Posterior vena cava (tissue), 2 donors: ENCODE measurements around the gene DNAJB5. TPM values are rescaled to one million over a fixed set of nuclear protein-coding genes. Genes with fewer than 3 reads are reported as not detected.

ENCODE experiments used
- DNase-seq: peaks from one replicate; pipeline ENCODE4 v3.0.0-alpha.2; 2020; ENCODE audit warnings: low spot score
- intact Hi-C, 2 donors: fragments of 100-400 bp; cut with DNase I; formaldehyde crosslinking; loops; one replicate each; pipeline versions ENCODE4 v1.14.1 to v1.14.2; 2022 to 2023
- total RNA-seq, 2 donors: library from RNA; stranded (reverse); fragmentation: NEBNext Ultra II Directional; extraction: Animal tissue kit (Norgen Biotek cat#: 25700); gene quantifications; one replicate each; pipeline ENCODE4 v1.2.1, GENCODE V29; 2021
- donor health status: DM: yes; HTN: yes; CAD: no.
- donor health status: DM: yes; HTN: yes; CAD: no.

The DNAJB5 gene
- total RNA-seq, 2 donors from 2014 or later, result 68.7 to 82.2 TPM

GRCh38 chr9:34980181-34980761 lies 9.3 kb upstream of the DNAJB5 start:
- peak; percentile 29 for DNase-seq
- intact Hi-C loops, result loop anchor here in 1 of 2 donors (10.0 kb wide), 1 partner anchor 1905 kb away; no protein-coding TSS in a partner anchor

- no peak for DNase-seq
- intact Hi-C loops, result loop anchor here in 1 of 2 donors (10.0 kb wide), 1 partner anchor 1902 kb away; no protein-coding TSS in a partner anchor
These were observed 7.2 kb upstream of the DNAJB5 start for GRCh38 chr9:34982361-34982760.

DNA sequence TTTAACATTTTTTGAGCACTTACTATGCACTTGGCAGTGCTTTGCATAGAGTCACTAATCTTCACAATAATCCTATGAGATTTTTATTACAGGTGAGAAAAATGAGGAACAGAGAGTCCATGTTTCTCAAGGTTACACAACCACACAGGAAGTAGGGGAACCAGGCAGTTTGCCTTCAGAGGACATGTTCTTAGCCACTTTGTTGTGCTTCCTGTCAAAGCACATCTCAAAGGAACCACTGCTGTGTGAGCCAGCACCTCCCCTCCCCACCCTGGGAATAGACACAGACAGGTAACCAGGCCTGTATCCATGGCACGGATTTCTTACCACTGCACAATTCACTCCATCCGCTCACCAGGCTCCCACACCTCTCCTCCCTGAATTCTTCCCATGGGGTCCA lies 6.3 kb upstream of the DNAJB5 start:
- intact Hi-C loops, result loop anchor here in 1 of 2 donors (10.0 kb wide), 1 partner anchor 1902 kb away; no protein-coding TSS in a partner anchor
- no peak for DNase-seq

DNA sequence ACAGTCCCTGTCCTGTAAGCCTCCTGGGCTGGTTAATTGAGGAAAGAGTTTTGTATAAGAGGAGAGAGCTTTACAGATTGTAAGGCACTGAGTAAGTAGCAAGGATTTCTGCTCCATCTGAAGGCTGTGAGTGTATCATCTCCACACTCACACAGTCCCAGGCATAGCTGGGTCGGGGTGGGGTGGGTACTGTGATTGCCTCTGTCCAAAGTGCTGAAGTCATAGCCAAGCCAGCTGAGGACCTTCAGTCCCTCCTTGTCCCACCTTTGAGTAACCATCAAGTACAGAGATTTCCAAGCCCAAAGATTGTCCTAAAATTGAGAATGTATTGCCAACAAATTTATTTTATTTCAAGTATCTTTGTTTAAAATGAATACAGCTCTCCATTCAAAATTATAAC lies 5.5 kb upstream of the DNAJB5 start:
- no peak for DNase-seq
- intact Hi-C loops, result loop anchor here in 1 of 2 donors (10.0 kb wide), 1 partner anchor 1901 kb away; no protein-coding TSS in a partner anchor

GRCh38 chr9:34985311-34985899 lies 4.1 kb upstream of the DNAJB5 start:
- no peak for DNase-seq
- intact Hi-C loops, result loop anchor here in 1 of 2 donors (10.0 kb wide), 1 partner anchor 1899 kb away; no protein-coding TSS in a partner anchor

DNA sequence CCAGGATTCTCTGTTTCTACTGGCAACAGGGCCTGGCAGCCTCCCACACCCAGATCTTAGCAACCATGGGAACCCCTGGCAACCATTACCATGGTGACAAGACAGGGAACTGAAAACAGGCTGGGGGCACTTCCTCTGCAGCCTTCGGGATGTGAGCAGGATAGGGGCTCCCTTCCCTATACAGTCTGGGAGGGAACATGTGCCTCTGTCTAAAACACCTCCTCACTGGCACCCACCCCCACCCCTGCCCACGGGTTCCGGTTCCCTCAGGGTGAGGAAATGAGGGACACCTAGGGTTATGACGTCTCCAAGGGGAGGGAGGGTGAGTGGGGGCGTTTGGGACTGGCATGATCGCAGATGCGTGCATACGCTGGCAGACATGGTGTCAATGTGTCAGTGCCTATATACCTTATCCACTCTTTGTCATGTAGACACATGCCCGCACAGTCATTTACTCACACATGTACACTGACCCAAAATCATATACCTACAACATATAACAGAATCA lies 3.0 kb upstream of the DNAJB5 start:
- intact Hi-C loops, result loop anchor here in 1 of 2 donors (10.0 kb wide), 1 partner anchor 1898 kb away; no protein-coding TSS in a partner anchor
- DNase-seq, result no peak

- intact Hi-C loops, result loop anchor here in 1 of 2 donors (10.0 kb wide), 1 partner anchor 1897 kb away; no protein-coding TSS in a partner anchor
- no peak for DNase-seq
These were observed 2.2 kb upstream of the DNAJB5 start for GRCh38 chr9:34987160-34987901.

- intact Hi-C loops, result loop anchor here in 1 of 2 donors (10.0 kb wide), 1 partner anchor 1896 kb away; no protein-coding TSS in a partner anchor
- DNase-seq, result peak; percentile 88
These were observed 1.1 kb upstream of the DNAJB5 start for GRCh38 chr9:34988218-34989002.

GRCh38 chr9:34989946-34990635 lies 546 bp downstream of the DNAJB5 start:
- intact Hi-C loops, result loop anchor here in 1 of 2 donors (10.0 kb wide), 1 partner anchor 1895 kb away; no protein-coding TSS in a partner anchor
- peak; percentile 92 for DNase-seq

- intact Hi-C loops, result no loop called here
- no peak for DNase-seq
These were observed 1.5 kb downstream of the DNAJB5 start for GRCh38 chr9:34990908-34991606.

DNA sequence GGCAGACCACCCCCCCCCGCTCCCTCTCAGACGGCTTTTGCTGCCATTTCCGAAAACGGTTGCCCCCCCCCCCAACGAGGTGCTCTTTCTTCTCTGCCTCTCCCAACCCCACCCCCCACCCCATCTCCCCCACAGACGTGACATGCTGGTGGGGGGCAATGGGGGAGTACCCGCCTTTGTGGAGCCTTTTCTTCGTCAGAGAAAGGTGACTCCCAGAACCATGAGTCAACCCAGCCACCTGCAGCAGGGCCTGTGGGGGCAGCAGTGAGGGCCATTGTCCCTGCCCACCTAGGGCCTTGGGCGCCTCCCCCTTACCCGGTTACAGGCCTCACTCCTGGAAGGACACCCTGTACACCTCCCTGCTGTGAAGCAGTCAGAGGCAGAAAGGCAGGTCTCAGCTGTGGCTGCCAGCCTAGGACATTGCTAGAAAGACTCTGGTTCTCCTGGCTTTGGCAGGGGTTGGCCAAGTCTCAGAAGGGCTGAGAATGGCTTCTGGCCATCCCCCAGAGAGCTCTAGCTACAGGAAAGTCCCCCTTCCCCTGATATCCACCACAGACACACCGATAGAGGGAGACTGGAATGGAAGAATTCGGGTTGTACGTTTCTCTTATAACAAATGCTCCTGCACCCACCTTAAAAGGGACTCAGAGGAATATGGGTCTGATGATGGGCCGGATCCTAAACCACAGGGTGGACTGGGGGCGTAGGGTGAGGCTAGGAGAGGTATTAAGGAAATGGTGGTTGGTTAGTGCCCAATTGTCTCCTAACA lies 2.2 kb downstream of the DNAJB5 start:
- intact Hi-C loops, result no loop called here
- no peak for DNase-seq

DNA sequence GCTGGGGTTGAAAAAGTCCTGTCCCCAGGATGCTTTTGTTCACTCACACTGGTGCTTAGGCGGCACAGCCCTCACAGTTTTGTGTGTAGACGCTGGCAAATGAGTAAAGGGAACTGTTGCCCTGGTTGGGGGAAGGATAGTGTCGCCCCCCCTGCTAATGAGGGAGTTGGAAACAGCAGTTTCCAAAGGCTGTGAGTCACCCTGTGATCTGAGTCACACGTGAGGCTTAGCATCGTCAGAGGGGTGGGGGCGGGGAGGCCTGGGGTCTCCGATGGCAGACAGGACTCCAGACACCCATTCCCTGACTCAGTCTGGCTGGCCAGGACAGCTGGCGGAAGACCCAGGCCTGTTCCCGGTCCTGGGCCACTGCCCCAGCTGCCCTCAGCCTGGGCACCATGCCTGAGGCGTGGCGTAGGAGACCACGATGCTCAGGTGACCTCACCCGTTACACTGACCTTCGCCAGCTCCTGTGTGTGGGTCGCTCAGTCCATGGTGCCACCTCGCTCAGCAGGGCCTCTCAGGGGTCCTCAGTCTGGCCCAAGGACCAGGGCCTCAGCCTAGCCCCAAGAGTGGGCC lies 2.9 kb downstream of the DNAJB5 start:
- DNase-seq, result peak; percentile 91
- intact Hi-C loops, result no loop called here

DNA sequence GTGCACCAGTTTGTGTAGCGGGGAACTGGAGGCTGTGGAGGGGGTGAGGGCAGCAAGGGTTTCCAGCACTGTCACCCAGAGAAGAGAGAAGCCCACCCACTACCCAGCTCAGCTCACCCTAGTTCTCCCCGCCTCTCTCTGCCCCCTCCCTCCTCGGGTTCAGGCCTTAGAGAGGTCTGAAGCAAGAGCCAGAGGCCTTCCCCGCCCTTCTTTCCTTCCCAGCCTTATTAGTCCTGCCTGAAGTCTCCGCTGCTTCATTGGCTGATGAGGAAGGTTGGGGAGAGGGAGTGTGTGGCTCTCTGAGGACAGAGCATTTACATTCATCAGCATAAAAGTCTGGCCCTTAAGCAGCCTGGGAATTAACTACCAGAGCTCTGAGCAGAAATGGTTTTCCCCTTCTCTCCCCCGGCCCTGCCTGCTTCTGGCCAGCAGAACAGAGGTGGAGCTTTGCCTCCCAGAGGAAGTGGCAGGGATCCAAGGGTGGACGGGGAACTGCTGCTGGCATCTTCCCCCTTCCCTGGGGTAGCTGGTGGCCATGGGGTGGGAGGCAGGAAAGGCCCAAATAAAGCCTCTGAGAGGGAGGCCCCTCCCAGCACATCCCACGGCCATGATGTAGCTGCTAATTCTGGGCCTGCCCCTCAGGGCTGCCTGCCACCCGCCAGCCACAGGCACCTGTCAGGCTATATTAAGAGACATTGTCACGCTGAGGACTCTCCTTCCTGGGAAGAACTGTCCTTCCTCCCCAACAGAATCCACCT lies 4.1 kb downstream of the DNAJB5 start:
- DNase-seq, result peak; percentile 92
- intact Hi-C loops, result no loop called here

- intact Hi-C loops, result no loop called here
- no peak for DNase-seq
These were observed 4.8 kb downstream of the DNAJB5 start for GRCh38 chr9:34994260-34994899.

- no peak for DNase-seq
- intact Hi-C loops, result no loop called here
These were observed 5.5 kb downstream of the DNAJB5 start for GRCh38 chr9:34994900-34995669.
